Activated CD8-positive, alpha-beta memory T cell treated with anti-CD3 and anti-CD28 coated beads, Interleukin-2, amount 50 U/mL, for 48 hours (primary cell): ENCODE results near the gene DCLK3.

Experiments
- DNase-seq: peaks from one replicate; pipeline ENCODE4 v3.0.0-alpha.2; 2020

Gene DCLK3

GRCh38 chr3:36707623-36708409, 56.5 kb downstream of the DCLK3 start:
- DNase-seq: no peak

GRCh38 chr3:36705015-36705414, 59.3 kb downstream of the DCLK3 start:
- no peak for DNase-seq

GRCh38 chr3:36704280-36704679, 60.1 kb downstream of the DCLK3 start:
- DNase-seq: no peak

- no peak for DNase-seq
These were observed 63.1 kb downstream of the DCLK3 start for GRCh38 chr3:36701249-36701572.

DNA sequence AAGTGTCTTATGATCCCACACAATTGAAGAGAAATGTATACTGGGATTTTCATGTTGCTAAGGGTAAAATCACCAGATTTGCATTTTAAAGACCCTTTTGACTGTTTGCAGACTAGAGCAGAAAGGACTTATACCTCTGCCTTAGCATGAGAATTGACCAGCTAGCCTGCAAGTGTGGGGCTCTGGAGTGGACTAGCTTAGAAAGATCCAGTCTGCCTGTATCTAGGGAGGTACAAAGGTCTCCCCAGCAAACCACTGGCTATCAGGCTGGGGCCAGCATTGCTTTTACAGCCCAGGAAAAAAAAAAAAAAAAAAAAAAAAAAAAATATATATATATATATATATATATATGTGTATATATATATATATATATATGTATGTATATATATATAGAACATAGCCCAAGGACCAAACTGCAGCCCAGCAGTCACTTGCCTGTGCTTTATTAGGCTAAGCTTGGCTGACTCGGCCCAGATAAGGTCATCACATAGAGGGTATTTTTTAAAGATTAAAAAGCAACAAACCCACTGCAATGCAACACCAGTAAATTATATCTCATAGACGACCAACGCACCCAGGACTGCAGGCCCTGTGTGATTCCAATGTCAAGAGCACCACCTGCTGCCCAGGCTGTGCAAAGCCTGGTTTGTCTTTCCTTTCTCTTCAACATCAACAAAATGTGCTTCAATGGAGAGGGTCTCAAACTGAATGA, 63.7 kb downstream of the DCLK3 start:
- DNase-seq: peak; percentile 60

DNA sequence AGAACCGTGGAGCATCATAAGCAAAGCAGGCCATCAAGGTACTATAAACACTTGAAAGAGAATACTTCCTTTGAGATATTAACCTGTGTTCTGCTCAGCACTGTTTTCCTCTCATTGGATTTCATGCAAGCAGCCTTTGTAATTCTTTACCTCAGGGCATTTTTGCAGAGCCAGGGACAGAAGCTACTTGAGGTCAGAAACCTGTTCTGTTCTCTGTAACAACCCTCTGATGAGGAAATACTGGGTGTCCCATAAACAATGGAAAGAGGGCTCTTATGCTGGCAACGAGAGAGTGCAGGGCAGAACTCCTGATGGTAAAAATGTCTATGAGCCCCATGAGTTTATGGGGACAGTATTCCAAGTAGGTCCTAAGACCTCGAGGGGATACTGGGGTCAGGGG, 66.0 kb downstream of the DCLK3 start:
- DNase-seq: no peak

DNA sequence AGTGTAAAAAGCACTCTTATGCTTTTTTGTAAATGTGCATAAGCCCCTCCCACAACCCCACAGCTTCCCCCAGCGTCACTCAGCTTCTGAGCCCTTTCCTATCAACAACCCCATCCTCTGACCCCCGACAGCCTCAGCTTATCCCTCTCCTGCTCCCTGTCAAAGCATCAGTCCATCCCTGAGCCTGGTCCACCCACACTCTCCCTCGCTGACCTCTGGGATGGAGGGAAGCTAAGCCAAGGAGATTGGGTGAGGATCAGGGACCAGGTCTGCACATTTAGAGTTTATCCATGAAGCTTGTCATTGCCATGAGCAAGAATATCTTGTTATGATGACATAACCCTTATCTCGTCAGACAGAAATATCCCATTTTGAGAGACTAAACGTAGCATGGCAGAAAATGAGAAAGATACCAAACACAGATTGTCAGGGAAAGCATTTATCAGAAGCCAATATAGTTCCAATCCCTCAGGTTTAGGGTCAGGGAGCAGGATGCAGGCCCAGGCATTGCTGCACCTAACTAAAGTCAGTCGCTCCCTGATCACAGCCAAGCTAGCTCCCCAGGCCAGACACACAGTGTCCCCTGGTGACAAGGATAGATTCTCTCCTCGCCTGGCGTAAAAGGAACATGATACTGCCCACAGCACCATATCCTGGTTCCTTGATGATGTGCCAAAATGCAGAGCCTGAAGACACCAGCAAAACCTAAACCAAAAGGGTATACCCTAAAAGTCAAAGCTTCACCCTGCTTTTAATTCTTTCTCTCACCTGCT, 66.9 kb downstream of the DCLK3 start:
- DNase-seq: no peak

DNA sequence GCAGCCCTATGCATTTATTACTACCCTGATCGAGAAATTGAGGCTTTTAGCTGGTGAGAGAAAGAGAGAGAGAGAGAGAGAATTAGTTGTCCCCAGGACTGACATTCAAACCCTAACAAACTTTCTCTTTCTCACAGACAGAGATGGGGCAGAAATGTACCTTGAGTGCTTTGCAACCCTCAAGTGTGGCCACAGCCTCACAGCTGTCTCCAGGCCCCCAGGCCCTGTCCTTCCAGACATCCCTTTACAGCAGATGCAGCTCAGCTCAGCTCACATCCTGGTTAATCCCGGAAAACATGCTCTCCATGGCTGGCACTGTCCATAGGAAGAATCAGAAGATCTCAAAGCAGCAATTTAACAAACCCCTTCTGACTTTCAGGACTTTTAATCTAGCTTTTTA, 67.6 kb downstream of the DCLK3 start:
- no peak for DNase-seq

DNA sequence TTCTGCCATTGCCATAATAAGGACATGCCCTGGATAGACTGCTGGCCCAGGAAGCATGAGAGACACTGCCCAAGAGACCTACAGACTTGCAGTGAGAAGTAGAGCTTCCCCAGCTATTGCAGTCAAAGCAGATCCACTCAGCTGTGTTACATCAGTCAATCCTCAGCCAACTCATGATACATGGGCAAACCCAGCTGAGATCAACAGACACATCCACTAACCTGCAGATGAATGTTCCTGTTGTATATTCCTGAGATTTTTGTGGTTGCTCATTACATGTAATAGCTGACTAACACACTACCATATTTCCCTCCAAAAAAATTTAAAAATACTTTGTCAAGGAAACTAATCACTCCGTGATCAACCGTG, 68.6 kb downstream of the DCLK3 start:
- no peak for DNase-seq

DNA sequence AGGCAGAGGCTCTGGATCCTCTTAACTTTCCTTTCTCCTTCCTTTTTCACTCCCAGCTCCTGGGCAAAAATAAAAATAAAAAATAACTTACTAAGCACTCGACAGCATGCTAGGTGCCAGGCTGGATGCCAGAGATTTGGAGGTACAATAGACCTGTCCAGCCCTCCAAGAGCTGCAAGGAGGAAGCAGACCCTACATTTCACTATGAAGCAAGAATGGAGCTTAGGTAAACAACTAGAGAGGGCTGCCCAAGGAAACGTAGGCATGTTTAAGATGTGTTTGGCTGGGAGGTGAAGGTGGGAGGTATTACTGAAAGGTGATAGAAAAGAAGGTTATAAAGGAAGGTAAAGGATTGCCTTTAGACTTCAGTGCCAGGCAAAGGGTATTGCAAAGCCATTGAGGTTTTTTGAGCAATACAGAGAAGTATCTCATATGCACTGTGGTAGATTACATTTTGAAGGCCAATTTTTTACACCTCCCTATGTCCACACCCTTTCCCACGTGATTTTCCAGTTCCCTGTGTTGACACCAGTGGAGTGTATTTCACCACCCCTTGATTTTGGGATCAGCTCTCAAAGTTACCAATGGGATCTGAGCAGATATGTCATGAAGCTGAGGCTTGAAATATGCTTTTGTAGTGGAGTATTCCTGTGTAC, 69.1 kb downstream of the DCLK3 start:
- no peak for DNase-seq

- no peak for DNase-seq
These were observed 70.7 kb downstream of the DCLK3 start for GRCh38 chr3:36693670-36694069.

- DNase-seq: no peak
These were observed 74.8 kb downstream of the DCLK3 start for GRCh38 chr3:36689560-36689959.

DNA sequence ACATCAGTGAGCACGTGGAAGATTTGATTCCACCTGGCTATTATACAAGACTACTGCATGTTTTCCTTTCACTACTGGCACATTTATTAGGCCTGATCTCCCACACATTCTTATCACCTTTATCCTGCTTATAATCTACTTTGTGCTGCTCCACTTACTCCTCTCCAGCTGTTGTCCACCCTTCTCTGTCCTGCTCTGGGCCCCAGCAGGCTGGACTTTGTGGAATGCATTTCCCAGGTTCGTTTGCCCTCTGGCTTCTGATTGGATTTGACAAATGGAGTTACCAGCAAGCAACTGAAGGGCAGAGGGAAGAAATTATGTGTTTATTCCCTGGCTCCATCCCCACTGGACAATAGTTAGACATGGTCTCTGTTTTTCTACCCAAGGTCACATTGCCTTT, 75.5 kb downstream of the DCLK3 start:
- no peak for DNase-seq

DNA sequence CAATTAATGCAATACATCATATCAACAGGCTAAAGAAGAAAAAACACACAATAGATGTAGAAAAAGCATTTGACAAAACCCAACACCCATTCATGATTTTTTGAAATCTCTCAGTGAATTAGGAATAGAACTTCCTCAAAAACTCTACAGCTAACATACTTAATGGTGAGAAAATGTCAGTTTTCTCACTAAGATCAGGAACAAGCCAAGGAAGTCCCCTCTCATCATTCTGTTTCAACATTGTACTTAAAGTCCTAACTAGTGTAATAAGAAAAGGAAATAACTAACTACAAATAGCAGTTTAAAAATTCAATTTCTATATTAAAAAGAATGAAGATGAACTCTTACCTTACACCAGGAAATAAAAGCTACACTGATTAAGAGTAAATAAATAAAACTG, 77.8 kb downstream of the DCLK3 start:
- DNase-seq: no peak

- DNase-seq: no peak
These were observed 82.5 kb downstream of the DCLK3 start for GRCh38 chr3:36681867-36682266.

DNA sequence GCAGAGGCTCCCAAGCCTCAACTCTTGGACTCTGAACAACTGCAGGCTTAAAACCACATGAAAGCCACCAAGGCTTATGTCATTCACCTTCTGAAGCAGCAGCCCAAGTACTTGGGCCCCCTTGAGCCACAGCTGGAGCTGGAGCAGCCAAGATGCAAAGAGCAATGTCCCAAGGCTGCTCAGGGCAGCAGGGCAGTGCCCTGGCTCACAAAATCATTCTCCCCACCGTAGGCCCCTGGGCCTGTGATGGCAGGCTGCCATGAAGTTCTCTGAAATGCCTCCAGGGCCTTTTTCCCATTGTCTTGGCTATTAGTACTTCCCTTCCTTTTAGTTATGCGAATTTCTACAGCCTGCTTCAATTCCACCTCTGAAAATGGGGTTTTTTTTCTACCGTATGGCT, 83.4 kb downstream of the DCLK3 start:
- DNase-seq: no peak

- no peak for DNase-seq
These were observed 84.8 kb downstream of the DCLK3 start for GRCh38 chr3:36679384-36680200.

GRCh38 chr3:36678216-36679013, 85.9 kb downstream of the DCLK3 start:
- no peak for DNase-seq

DNA sequence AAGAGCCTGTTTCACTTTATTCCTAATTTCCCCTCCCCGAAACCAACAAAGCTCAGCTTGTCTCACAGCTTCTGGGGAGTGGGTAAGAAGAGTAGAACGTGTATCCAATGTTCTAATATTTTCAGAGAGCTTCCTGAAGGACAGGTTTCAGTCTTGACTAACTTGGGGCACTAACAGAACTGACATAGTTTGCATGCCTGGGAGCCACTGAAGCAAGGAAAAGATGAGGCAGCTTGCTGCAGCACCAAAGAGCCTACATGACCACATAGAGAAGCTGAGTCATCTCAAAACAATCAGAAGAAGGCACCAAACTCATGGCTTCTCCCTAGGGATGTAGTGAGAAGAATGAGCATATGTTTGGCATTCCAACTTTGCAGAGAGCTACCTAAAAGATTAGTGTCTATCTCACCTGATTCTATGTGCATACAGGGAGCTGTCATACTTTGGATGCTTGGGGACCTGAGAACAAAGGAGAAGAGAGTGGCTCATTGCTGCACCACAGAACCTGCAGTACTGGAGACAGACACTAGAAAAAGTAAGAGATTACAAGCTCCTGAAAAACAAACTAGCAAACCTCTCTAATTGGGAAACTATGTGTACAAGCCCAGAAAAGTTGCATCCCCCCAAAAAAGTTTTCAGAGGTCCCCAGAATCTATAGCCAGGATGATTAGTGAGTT, 86.9 kb downstream of the DCLK3 start:
- DNase-seq: no peak

- no peak for DNase-seq
These were observed 89.5 kb downstream of the DCLK3 start for GRCh38 chr3:36674816-36675215.

GRCh38 chr3:36669764-36670163, 94.6 kb downstream of the DCLK3 start:
- no peak for DNase-seq
